ENCODE measurements around the gene ATP2B2. TPM values are rescaled to one million over a fixed set of nuclear protein-coding genes. Genes with fewer than 3 reads are reported as not detected.

The ATP2B2 gene
- total RNA-seq, 4 donors from 2014 or later = 0.42 to 2.0 (median 1.1) TPM

- Histone ChIP-seq H3K4me3 (no peak overlapping the region), H3K9me3 (peaks cover 0 to 4% (median 0%) of the 10 kb centered on the region in 4 donors), H3K36me3 (no peaks in the 10 kb centered on the region), H3K4me1 (no peaks in the 10 kb centered on the region), H3K27ac (no peak overlapping the region), H3K27me3 (no peaks in the 10 kb centered on the region)
- TF ChIP-seq CTCF (IDR thresholded peaks at IDR 0.05) = no peak
- TF ChIP-seq POLR2A (IDR thresholded peaks at IDR 0.05) = no peak
- no peak for TF ChIP-seq EP300 (IDR thresholded peaks at IDR 0.05)
- 54 to 55% methylated on average over 13 of the region's 13 CpGs for WGBS, 2 donors
- no peak for DNase-seq (ENCODE audit: low spot score in 2 of 2)
Measured at GRCh38 chr3:10483686-10484345, 21.6 kb downstream of the ATP2B2 start.

DNA sequence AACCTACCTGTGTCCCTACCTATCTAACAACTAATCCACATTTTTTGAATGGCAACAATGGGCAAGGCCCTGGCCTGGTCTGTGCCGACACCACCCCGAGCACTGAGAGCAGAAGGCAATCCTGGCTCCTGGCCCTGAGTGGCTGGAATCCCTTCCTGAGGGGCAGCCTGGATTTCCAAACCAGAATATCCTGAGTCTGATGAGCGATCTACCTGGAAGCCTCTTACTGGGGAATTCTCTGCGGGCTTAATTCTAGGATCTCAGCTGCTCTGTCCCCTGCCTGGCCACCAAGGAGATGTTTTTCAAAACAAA is 22.1 kb downstream of the ATP2B2 start:
- no peak for TF ChIP-seq CTCF (IDR thresholded peaks at IDR 0.05)
- no peak for TF ChIP-seq EP300 (IDR thresholded peaks at IDR 0.05)
- no peak for TF ChIP-seq POLR2A (IDR thresholded peaks at IDR 0.05)

GRCh38 chr3:10482631-10483363 is 22.6 kb downstream of the ATP2B2 start:
- Histone ChIP-seq H3K4me3 (no peak overlapping the region), H3K27ac (no peak overlapping the region), H3K4me1 (no peaks in the 10 kb centered on the region), H3K36me3 (no peaks in the 10 kb centered on the region), H3K27me3 (no peaks in the 10 kb centered on the region), H3K9me3 (peaks cover 0 to 10% (median 0%) of the 10 kb centered on the region in 4 donors)
- no peak for DNase-seq (ENCODE audit: low spot score in 2 of 2)
- WGBS, 2 donors = 86 to 93% methylated on average over 13 of the region's 13 CpGs
- no peak for TF ChIP-seq CTCF (IDR thresholded peaks at IDR 0.05)
- TF ChIP-seq EP300 (IDR thresholded peaks at IDR 0.05) = no peak
- TF ChIP-seq POLR2A (IDR thresholded peaks at IDR 0.05) = no peak

More for the DNA sequence above, 22.1 kb downstream of the ATP2B2 start:
- Histone ChIP-seq H3K36me3 (no peaks in the 10 kb centered on the region), H3K4me1 (no peaks in the 10 kb centered on the region), H3K27me3 (no peaks in the 10 kb centered on the region), H3K4me3 (no peak overlapping the region), H3K9me3 (peaks cover 0 to 9% (median 0%) of the 10 kb centered on the region in 4 donors), H3K27ac (no peak overlapping the region)
- 77% methylated on average over 4 of the region's 4 CpGs for WGBS, 2 donors
- DNase-seq (ENCODE audit: low spot score in 2 of 2) = no peak

- DNase-seq (ENCODE audit: low spot score in 2 of 2) = no peak
- no peak overlapping the region for H3K4me3 ChIP-seq
- no peaks in the 10 kb centered on the region for H3K27me3 ChIP-seq
- WGBS, 2 donors = 73 to 75% methylated on average over 4 of the region's 4 CpGs
- H3K27ac ChIP-seq = no peak overlapping the region
- H3K9me3 ChIP-seq = peaks cover 0 to 10% (median 0%) of the 10 kb centered on the region in 4 donors
- no peaks in the 10 kb centered on the region for H3K4me1 ChIP-seq
- no peak for TF ChIP-seq EP300 (IDR thresholded peaks at IDR 0.05)
- no peak for TF ChIP-seq POLR2A (IDR thresholded peaks at IDR 0.05)
- no peak for TF ChIP-seq CTCF (IDR thresholded peaks at IDR 0.05)
- H3K36me3 ChIP-seq = no peaks in the 10 kb centered on the region
Measured at GRCh38 chr3:10480871-10481378, 24.5 kb downstream of the ATP2B2 start.

DNA sequence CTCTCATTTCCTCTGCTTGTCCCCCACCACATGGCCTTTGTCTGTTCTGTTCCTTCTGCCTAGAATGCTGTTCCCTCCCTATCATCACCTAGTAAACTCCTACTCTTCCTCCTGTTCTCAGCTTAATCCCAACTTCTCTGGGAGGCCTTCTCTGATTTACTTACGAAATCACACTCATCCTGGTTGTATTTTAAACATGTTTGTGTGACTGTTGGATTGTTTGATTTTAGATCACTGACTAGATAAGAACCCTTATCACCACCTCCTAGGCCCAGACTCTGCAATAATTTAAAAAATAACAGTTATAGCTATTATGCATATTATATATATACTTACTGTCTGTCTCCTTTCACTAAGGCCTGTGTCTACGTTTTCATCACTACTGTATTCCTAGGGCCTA is 26.1 kb downstream of the ATP2B2 start:
- Histone ChIP-seq H3K27me3 (no peaks in the 10 kb centered on the region), H3K4me1 (no peaks in the 10 kb centered on the region), H3K9me3 (peaks cover 0 to 10% (median 0%) of the 10 kb centered on the region in 4 donors), H3K27ac (no peak overlapping the region), H3K36me3 (no peaks in the 10 kb centered on the region), H3K4me3 (no peak overlapping the region)
- no peak for DNase-seq (ENCODE audit: low spot score in 2 of 2)
- 74 to 85% methylated on average over 2 of the region's 2 CpGs for WGBS, 2 donors
- TF ChIP-seq POLR2A (IDR thresholded peaks at IDR 0.05) (no peak), CTCF (IDR thresholded peaks at IDR 0.05) (no peak)

Data from tibial nerve (tissue), 4 donors.